GM21786 (cell line): ENCODE results near the gene DOC2B.
"Not testable (repeated sequence)": the region's sequence is repeated elsewhere in the genome, so short reads cannot be mapped to it uniquely, and the experiment has no call there.

ENCODE experiments used
- ATAC-seq: cut with Tn5 transposase; IDR thresholded peaks from one replicate; pipeline ENCODE4 v1.9.1; 2021; ENCODE audit not compliant: unreplicated experiment

Gene DOC2B

DNA sequence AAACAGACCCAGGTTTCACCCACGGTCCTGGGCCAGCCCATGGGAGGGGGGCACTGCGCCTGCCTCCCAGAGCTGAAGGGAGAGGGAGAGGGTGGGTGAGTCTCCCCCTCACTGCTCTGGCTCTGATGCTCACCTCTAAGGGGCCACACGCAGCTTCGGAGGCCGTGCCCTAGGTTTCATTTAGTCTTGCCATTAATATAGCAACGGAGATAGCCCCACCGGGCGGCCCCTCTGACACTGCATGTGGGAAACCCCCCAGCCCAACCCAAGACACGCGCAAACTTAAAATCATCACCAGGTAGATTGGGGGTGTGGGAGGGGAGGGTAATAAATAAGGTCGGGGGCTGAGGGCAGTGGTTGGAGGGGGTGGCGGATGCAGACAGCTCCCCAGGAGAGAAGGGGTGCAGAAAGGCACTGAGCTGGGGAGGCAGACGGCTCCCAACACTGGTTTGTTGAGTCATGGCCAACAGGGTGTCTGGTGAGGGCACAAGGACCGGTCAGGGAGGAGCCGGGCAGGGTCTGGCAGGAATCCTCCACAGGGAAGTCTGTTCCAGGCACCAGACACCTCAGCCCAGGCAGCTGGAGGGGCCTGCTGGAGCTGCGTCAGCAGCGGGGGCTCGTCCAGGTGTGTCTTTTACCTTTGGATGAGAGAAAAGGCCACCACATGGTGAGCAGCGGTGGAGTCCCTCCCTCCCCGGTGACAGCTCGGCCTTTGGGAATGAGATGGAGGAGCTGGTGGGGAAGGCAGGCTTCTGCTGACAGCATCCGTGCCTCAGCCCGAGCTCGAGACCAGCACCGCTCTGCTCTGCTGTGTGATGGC lies 32.0 kb upstream of the DOC2B start:
- ATAC-seq, result no peak

DNA sequence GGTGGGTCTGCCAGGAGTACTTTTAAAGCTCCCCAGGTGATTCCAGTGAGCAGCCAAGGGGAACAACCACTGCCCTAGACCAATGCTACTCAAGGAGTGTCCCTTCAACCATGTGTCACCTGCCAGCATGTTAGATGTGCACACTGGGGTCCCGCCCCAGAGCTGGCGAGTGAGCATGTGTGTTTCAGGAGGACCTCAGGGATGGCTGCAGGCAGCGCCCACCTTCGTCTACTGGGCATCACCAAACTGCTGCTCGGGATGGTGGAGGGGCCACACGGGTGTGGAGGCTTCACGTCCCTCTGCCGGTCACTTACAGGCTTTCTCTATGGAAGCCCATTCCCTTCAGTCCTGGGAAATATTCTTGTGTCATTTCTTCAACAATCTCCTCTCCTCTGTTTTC lies 29.0 kb upstream of the DOC2B start:
- ATAC-seq, result no peak

DNA sequence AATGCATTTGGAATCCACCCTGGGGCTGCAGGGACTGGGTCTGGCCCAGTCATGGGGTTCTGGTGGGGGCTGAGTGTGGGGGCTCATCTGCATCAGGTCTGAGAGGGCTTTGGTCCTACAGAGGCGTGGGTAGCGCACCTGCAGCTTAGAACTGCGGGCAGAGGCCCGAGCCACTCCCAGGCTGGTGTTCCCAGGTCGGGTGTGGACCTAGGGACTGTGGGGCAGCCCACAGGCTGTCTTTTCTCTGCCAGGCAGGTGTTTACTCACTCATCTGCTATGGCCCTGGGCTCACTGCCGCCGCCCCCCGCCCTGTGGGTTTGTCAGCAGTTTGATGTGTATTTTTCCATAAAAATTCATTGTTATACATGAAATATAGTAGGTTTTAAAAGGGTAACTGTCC lies 27.0 kb upstream of the DOC2B start:
- no peak for ATAC-seq

DNA sequence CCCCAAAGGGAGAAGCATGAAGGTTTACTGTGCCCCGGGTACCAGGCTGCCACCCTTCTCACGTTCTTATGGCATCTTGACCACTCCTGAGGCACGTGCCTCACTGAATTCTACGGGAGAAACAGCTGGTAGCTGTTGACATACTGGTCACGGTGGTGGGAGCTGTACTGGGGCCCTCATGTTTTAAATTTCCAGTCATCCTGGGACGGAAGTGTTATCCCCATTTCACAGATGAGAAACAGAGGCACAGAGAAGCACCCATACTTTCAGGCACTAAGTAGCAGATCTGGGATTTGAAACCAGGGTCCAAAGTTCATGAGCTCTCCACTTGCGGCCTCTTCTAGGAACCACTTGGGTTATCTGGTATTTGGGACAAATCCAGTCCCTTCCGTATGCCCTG lies 26.3 kb upstream of the DOC2B start:
- no peak for ATAC-seq

DNA sequence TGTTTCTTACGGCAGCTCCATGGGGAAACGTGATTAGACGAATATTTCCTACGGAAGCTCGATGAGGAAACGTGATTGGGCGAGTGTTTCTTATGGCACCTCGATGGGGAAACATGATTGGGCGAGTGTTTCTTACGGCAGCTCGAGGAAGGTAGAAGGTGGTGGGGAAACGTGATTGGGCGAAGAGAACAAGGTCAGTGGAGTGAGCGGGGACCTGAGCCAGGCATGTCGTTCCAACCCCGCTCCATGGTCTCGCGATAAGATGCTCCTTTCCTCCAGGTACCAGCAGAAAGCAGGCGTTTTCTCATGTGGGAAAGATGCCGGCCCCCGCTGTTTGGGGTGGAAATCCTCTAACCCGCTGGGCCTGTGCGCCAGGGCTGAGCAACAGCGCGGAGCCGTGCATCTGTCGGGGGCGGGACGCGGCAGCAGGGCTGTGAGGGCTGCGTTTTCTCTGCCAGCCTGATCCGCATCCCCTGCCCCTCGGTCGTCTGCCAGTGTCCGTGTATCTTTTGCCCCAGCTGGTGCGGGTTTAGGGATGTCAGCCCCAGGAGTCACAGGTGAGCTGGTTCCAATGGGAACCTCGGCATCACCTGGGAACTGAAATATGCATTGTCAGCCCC lies 25.6 kb upstream of the DOC2B start:
- ATAC-seq, result no peak

DNA sequence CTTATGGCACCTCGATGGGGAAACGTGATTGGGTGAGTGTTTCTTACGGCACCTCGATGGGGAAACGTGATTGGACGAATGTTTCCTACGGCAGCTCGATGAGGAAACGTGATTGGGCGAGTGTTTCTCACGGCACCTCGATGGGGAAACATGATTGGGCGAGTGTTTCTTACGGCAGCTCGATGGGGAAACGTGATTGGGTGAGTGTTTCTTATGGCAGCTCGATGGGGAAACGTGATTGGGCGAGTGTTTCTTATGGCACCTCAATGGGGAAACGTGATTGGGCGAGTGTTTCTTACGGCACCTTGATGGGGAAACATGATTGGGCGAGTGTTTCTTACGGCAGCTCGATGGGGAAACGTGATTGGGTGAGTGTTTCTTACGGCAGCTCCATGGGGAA lies 25.0 kb upstream of the DOC2B start:
- ATAC-seq, result not testable (repeated sequence)

DNA sequence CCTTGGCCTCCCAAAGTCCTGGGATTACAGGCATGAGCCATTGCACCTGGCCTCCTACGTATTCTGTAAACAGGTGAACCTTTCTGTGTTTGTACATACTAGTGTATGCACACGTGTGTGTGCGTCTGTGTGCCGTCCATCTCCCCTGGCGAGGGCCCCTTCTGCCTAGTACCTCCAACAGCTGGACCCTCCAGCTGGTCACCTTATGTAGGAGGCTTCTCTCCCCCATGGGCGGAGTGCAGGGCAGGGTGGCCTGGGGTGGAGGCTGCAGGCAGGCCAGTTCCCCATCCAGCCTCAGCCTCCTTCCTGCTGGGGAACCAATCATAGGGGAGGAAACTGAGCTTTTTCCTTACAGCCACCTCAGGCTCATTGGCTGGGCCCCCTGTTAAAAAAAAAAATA lies 24.4 kb upstream of the DOC2B start:
- no peak for ATAC-seq

DNA sequence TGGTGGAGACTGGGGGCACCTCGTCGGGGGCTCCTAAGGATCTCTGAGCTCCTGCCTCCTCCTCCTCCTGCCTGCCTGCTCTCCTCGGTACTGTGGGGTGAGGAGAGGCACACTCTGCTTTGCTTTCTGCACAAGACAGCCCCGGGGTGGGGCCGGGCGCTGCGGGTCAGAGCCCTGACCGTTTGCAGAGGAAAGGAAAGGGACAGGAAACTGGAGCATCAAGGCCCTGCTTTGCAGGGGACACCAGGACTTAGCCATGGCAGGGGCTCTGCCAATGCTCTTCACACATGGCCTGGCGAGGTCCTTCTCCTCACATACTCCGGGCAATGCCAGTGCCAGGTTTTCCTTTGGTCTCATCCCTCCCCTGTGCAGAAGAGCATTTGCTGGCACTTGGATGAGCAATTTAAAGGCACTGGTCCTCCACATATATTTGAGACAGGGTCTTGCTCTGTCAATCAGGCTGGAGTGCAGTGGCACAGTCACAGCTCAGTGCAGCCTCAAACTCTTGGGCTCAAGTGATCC lies 23.8 kb upstream of the DOC2B start:
- no peak for ATAC-seq

DNA sequence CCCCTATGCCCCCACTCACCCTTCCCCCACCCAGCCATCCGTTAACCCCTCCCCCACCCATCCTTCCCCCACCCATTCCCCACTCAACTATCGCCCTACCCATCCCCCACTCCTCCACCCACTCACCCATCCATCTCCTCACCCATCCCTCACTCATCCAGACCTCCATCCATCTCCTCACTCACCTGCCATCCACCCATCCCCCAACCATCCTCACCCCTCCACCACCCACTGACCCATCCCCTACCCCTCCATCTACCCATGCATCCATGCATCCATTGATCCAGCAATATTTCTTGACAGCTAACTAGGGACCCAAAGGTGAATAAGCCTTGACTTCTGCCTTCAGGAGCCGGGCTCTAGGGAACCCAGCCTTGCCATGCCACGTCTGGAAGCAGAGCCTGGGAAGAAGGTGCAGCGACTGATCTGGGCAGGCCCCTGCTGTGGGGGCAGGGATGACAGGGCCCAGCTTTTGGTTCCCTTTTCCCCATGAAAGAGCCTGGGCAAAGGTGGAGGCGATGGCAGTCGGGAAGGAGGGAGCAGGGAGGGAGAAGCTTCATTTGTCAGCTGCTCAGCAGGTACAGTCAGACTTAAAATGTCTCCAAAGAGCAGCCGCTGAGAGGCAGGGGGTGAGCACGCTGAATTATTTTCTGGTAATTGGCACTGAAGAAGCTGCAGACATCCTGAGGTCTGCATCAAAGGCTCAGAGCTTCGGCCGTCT lies 23.1 kb upstream of the DOC2B start:
- ATAC-seq, result no peak

DNA sequence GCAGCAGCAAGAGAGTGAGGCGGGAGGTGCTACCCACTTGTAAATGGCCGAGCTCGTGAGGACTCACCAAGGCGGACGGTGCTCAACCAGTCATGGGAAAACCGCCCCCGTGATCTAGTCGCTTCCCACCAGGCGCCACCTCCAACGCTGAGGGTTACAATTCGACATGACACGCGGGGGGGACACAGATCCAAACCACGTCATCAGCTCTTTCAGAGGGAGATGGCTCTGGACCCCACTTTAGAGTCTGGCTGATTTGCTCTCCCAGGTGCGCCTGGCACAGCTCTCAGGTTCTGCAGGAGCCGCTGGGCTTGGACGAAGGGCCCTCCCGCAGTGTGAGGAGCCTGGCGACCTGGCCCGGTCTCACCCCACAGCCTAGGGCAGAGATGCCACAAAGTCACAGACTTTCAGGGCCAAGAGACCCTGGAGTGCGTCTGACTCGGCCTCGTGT lies 21.1 kb upstream of the DOC2B start:
- ATAC-seq, result no peak

DNA sequence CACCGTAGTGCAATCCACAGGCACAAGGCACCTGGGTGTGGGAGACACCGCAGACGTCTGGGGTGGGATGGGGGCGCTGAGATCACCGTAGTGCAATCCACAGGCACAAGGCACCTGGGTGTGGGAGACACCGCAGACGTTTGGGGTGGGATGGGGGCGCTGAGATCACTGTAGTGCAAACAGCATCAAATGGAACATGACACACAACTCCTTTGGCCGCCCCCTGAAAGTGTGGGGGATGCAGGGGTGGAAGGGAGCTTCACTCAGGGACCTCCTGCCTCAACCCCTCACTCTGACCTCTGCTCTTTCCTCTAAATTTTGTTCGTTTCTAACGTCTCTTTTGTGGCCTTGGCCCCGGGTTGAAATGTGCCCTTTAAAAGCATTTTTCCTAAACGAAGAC lies 20.3 kb upstream of the DOC2B start:
- not testable (repeated sequence) for ATAC-seq

DNA sequence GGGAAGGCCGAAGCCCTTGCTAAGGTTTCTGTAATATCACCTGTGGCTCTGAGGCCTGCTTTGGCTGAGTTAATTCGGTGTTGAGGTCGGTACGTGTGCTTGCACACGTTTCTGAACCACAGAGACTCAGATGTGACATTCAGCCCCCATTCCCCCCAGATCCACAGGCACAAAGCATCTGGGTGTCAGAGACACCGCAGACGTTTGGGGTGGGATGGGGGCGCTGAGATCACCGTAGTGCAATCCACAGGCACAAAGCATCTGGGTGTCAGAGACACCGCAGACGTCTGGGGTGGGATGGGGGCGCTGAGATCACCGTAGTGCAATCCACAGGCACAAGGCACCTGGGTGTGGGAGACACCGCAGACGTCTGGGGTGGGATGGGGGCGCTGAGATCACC lies 19.8 kb upstream of the DOC2B start:
- ATAC-seq, result not testable (repeated sequence)

DNA sequence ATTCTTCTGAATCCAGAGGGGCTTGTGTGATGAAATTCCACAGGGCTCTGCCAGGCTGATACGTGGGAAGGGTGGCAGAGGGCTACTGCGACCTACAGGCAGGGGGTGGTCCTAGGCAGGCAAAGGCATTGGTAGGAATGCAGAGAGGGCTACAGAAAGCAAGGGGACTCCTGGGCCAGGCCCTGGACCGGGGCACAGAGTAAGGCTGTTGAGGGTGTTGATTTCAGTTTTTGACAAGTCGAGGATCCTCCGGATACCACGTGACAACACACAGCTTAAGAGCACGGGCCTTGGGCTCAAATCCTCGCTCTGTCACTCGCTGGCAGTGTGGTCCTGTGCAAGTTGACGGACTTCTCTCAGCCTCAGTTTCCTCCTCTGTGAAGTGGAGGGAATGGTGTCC lies 19.1 kb upstream of the DOC2B start:
- ATAC-seq, result no peak

DNA sequence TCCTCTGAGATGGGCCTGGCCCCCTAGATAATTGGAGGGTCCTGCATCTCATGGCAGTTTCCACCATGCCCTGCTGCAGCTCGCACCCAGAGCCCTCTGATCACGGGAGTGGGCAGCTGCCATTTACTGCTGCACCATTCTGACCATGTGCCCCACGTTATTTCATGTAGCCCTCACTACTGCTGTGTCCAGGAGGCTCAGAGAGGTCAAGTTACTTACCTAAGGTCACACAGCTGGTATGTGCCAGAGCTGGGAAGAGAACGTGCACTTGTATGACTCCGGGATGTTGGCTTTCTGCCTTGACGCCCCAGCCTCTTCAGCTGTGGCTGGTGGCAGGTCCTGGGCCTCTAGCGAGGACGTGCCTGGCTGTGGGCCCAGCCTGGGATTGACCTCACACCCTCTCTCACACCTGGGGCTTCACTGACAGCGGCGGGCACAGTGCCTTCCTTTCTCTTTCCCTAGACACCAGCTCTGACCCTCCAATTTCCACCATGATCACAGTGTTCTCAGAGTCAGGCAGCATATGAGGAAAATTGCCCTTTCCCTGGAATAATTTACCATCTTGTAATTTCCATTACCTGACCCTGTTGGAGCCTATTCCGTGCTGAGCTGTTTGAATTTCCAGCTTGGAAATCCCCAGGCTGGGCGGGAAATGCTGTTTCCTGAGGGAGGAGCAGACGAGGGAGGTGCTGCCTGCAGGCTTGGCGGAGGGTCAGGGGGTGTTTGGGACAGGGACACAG lies 18.5 kb upstream of the DOC2B start:
- ATAC-seq, result no peak

DNA sequence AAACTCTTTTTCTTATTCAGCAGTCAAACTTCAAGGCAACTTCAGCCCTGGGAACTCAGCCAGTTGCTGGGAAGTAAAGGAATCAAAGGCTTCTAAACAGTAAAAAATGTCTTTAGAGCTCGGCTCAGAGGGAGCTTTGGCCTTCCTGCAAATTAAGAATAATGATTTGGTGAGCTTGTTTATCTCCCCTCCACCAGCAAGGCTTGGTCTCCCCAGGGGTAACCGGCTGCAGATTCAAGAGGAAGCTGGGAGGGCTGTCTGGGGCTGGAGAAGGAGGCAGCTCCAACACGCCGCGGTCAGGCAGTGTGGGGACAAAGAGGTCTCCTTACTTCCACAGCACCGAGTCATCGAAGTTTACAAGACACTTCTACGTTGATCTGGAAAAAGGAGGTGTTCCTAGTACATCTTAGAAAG lies 17.7 kb upstream of the DOC2B start:
- ATAC-seq, result no peak

DNA sequence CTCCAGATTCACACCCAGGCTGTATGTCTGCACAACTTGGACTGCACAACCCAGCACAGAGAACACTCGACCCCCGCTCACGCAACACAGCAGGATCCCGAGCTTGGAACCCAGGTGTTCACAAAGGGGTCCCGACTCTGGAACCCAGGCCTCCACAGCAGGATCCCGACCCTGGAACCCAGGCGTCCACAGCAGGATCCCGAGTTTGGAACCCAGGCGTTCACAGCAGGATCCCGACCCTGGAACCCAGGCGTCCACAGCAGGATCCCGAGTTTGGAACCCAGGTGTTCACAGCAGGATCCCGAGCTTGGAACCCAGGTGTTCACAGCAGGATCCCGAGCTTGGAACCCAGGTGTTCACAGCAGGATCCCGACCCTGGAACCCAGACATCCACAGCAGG lies 16.8 kb upstream of the DOC2B start:
- ATAC-seq, result not testable (repeated sequence)

DNA sequence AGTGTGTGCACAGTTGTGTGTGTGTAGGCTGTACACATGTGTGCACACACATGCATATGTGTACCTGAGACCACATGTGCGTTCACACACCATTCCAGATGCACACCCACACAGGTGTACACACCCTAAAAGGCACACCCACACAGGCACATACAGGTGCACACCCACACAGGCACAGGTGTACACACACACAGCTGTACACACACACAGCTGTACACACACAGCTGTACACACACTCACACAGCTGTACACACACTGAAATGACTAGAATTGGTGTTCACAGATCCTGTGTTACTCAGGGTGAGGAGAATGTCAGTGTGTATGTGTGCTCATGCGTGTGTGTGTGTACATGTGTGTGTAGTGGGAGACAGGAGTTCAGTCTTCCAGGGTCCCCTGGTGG lies 15.9 kb upstream of the DOC2B start:
- no peak for ATAC-seq

DNA sequence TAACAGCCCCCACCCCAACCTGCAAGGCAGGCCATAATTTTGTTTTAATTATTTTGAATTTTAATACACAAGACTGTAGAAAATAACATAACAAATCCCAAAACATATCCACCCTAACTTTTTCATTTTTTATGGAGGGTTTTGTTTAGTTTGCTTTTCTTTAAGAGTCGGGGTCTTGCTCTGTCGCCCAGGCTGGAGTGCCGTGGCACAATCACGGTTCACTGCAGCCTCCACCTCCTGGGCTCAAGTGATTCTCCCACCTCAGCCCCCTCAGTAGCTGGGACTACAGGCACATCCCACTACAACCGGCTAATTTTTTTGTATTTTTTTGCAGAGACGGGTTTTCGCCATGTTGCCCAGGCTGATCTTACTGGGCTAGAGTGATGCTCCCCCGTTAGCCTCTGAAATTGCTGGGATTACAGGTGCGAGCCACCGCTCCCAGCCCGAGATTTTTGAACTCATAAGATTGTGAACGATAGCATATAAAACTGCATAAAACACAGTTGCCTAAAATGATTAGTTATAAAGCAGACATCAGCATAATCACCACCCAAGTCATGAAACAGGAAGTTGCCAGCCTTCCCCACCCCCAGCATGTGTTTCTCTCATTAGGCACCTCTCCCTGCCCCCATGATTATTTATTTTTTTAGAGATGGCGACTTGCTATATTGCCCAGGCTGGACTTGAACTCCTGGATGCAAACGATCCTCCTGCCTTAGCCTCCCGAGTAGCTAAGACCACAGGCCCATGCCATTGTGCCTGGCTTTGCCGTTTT lies 13.6 kb upstream of the DOC2B start:
- ATAC-seq, result no peak

DNA sequence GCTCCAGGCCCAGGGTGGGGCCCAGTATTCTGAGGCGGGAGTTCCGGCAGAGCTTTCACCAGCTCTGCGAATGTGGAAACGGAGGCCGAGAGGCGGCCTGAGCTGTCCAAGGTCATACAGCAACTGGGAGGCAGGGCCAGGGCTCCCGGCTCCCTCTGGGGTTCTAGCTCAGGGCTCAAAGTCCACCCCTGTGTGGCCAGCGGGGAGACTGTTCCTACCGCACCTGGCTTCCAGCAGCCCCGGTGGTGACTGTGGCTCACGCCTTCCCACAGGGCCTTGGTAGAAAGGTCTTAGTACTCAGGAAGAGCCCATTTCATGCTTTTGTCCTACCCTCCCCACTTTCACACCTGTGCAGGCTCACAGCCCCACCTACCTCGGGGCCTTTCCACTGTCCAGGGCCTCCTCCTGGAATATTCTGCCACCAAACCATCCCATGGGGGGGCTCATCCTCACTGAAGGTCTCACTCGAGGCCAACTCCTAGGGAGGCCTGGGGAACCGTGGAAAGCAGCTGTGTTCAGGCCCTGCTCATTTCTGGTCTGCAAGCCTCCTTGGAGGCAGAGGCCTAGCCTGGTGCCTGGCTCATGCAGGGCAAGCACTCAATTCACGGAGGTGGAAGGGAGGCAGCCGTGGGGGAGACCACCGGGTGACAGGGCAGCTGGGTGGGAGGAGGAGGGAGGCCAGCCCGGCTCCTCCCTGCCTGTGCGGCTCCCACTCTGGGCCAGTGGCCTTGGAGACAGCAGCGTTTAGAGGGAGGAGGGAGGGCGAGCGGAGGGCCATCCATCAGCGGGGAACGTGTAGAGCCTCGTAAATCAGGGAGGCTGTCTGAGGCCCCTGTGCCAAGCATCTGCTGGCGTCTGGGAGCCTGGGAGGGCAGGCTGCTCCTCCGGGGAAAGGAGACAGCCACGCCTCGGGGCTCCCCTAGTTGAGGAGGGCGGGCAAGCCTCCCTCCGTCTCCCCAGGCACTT lies 12.7 kb upstream of the DOC2B start:
- no peak for ATAC-seq
